Effector memory CD4-positive, alpha-beta T cell (primary cell): ENCODE results near the gene EDC4.

Experiments
- DNase-seq, 3 donors: peaks; one replicate each; pipeline ENCODE4 v3.0.0-alpha.2; 2020
- H3K27ac ChIP-seq: 2 replicates; pipeline ENCODE4 v1.7.0; 2013; ENCODE audit warnings: mild to moderate bottlenecking, low read length, moderate library complexity; ENCODE audit not compliant: insufficient read depth, poor library complexity, severe bottlenecking
- H3K27me3 ChIP-seq: replicated peaks from 2 replicates; pipeline ENCODE4 v1.7.0; 2013; ENCODE audit warnings: mild to moderate bottlenecking, low read length; ENCODE audit not compliant: insufficient read depth, control insufficient read depth, poor library complexity, severe bottlenecking
- H3K36me3 ChIP-seq: 2 replicates; pipeline ENCODE4 v1.7.0; 2013; ENCODE audit warnings: mild to moderate bottlenecking, low read length, moderate library complexity; ENCODE audit not compliant: control insufficient read depth, insufficient read depth
- H3K4me1 ChIP-seq: 2 replicates; pipeline ENCODE4 v1.7.0; 2013; ENCODE audit warnings: low read length, mild to moderate bottlenecking; ENCODE audit not compliant: control insufficient read depth, insufficient read depth, poor library complexity, severe bottlenecking
- H3K4me3 ChIP-seq: 2 replicates; pipeline ENCODE4 v1.7.0; 2013; ENCODE audit warnings: low read length, low read depth, mild to moderate bottlenecking; ENCODE audit not compliant: insufficient read depth, poor library complexity, severe bottlenecking
- H3K9me3 ChIP-seq: 2 replicates; pipeline ENCODE4 v1.7.0; 2013; ENCODE audit warnings: mild to moderate bottlenecking, low read length, moderate library complexity; ENCODE audit not compliant: control insufficient read depth

Gene EDC4

GRCh38 chr16:67917852-67918236 is 45.0 kb downstream of the EDC4 start:
- Histone ChIP-seq H3K36me3 (peaks cover 3% of the 10 kb centered on the region), H3K9me3 (no peaks in the 10 kb centered on the region), H3K4me3 (no peak overlapping the region), H3K27ac (no peak overlapping the region), H3K27me3 (no peaks in the 10 kb centered on the region), H3K4me1 (no peaks in the 10 kb centered on the region)
- no peak for DNase-seq

DNA sequence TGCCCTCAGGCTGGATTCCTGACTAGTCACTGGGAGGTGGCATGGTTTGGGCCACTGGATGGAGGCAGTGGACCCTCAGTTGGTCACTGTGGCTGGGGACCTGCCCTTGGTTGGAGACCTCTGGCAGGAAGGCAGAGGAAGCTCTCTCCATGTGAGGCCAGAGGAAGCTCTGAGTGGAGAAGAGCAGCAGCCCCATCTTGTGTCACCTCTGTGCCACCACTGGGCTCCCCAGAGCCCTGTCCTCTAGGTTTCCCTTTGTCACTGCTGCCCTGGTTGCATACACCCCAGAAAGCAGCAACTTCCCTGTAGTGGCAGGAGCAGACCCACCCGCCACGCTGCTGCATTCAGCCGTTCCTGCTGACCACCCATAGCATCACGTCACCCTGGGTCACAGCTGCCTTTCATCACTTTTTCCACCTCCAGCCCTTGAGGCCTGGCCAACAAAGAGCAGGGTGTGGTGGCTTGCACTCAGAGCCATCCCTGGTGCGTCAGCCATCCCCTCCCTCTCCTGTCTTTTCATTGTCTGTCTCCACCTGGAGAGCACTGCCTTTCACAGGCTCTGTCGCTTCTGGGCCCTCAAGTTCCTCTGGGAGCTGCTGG is 46.9 kb downstream of the EDC4 start:
- Histone ChIP-seq H3K4me3 (no peak overlapping the region), H3K36me3 (peaks cover 3% of the 10 kb centered on the region), H3K27ac (no peak overlapping the region), H3K4me1 (no peaks in the 10 kb centered on the region), H3K27me3 (no peaks in the 10 kb centered on the region), H3K9me3 (no peaks in the 10 kb centered on the region)
- DNase-seq, result no peak

DNA sequence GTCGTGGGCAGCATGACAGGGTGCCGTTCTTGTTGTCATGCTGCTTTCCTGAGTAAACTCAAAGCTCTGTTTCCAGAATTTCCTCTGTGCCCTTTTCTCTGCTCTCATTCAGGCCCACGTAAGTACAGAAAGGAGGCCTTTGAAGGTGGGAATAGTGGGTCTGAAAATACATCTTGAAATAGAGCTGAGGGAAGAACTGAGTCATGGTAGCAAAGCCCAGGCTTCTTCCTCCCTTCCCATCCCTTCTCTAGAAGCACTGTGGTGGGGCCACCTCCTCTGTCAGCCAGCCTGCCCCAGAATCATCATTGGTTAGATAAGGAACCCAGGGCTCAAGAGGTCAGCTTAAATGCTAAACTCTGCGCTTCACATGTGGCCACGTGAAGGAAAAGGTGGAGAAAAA is 49.4 kb downstream of the EDC4 start:
- Histone ChIP-seq H3K4me1 (no peaks in the 10 kb centered on the region), H3K27me3 (no peaks in the 10 kb centered on the region), H3K9me3 (no peaks in the 10 kb centered on the region), H3K27ac (no peak overlapping the region), H3K4me3 (no peak overlapping the region), H3K36me3 (peaks cover 3% of the 10 kb centered on the region)
- DNase-seq, result no peak

GRCh38 chr16:67922740-67923139 is 49.9 kb downstream of the EDC4 start:
- Histone ChIP-seq H3K4me3 (no peak overlapping the region), H3K4me1 (no peaks in the 10 kb centered on the region), H3K9me3 (no peaks in the 10 kb centered on the region), H3K27me3 (no peaks in the 10 kb centered on the region), H3K36me3 (peaks cover 8% of the 10 kb centered on the region), H3K27ac (no peak overlapping the region)
- DNase-seq, result no peak

DNA sequence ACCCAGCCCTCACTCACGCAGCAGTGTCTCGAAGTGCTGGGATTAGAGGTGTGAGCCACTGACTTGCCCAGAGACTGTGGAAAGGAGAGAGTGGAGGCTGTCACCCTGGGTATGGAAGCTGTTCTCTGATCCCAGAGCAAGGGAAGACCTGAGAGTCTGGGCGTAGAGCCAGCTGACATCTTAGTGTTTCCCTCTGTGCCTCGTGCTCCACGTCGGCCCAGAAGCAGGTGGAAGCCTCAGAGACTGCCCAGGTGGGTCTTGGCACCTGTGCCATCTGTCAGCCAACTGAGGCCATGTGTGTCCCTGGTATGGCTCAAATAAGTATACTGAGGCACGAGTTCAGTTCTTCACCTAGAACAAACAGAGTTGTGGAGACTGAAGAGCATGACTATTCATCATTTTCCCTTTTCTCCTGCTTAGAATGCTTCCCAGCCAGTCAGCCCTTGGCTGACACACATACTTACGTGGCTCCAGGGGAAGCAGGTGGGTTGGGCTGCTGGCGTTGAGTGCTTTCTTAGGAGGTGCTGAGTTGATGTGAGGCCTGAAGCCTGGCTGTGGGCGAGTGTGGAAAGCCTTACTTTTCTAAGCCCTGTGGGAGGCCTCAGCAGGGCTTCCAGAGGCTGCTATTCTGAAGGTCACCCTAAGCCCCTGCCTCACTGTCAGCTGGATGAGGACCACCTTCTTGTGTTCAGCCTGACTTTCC is 50.7 kb downstream of the EDC4 start:
- peaks cover 3% of the 10 kb centered on the region for H3K4me1 ChIP-seq
- no peak for DNase-seq
- H3K4me3 ChIP-seq, result no peak overlapping the region
- H3K36me3 ChIP-seq, result peaks cover 13% of the 10 kb centered on the region
- no peak overlapping the region for H3K27ac ChIP-seq
- no peaks in the 10 kb centered on the region for H3K9me3 ChIP-seq
- H3K27me3 ChIP-seq, result no peaks in the 10 kb centered on the region

DNA sequence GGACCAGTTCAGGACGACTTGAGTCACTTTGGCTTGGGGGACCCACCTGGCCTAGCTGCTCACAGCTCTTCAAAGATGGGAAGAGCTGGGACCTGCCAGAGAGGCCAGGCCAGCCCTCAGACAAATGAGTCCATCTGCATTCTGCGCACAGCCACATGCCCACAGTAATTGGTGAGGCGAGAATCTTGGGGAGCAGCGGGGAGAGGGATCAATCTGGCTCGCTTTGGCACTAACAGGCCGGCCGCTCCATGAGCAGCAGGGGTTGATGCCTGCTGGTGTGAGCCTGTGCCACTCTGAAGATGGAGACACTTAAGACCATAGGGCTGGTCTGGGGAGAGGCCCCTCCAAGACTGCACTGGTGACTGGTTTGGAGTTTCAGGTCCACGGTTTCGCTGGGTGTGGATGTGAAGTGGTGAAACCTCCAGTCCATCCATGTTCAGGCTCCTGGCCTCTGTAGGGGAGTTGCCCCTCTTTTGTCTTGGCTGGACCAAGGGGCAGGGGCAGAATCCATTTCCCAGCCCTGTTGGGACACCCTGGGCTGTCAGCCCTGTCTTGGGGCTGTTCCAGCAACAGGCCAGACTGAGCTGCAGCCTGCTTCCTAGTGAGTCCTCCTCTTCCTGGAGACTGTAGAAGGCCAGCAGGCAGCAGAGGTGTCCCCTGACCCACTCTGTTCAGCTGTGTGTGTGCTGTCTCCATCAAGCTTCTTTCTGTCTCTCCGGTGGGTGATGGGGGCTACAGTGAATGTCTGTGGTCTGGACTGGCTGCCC is 51.5 kb downstream of the EDC4 start:
- H3K27ac ChIP-seq, result no peak overlapping the region
- no peaks in the 10 kb centered on the region for H3K9me3 ChIP-seq
- H3K4me3 ChIP-seq, result no peak overlapping the region
- no peaks in the 10 kb centered on the region for H3K27me3 ChIP-seq
- no peak for DNase-seq
- H3K4me1 ChIP-seq, result peaks cover 3% of the 10 kb centered on the region
- peaks cover 13% of the 10 kb centered on the region for H3K36me3 ChIP-seq

DNA sequence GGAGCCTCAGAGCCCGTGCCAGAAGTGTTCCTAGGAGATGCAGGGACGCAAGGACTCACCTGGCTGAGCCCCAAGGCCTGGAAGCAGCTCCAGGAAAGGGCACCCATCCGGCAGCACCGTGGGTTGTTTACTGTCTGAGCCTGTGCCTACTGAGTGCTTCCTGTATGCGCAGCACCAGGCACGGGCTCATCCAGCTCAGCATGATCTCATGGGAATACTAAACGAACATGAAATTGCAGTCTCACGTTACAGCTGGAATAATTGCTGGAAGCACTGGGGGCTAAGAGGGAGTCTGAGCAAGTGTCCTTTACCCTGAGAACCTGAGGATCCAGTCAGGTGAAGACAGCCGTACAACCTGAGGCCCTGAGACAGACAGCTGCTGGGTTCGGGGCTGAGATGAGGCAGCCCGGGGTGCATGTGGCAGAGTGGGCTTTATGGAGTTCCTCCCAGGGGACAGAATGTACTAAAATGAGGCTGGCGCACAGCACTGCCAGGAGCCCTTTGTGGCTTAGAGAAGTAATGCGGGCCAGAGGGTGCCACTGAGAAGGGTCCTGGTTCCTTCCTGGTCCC is 53.4 kb downstream of the EDC4 start:
- H3K36me3 ChIP-seq, result peaks cover 18% of the 10 kb centered on the region
- H3K4me3 ChIP-seq, result no peak overlapping the region
- no peak overlapping the region for H3K27ac ChIP-seq
- no peak for DNase-seq
- peaks cover 3% of the 10 kb centered on the region for H3K4me1 ChIP-seq
- H3K27me3 ChIP-seq, result no peaks in the 10 kb centered on the region
- H3K9me3 ChIP-seq, result no peaks in the 10 kb centered on the region

- Histone ChIP-seq H3K4me3 (no peak overlapping the region), H3K36me3 (peaks cover 27% of the 10 kb centered on the region), H3K9me3 (no peaks in the 10 kb centered on the region), H3K4me1 (peaks cover 3% of the 10 kb centered on the region), H3K27ac (no peak overlapping the region), H3K27me3 (no peaks in the 10 kb centered on the region)
- DNase-seq, result no peak
These were observed 54.5 kb downstream of the EDC4 start for GRCh38 chr16:67927131-67927941.

DNA sequence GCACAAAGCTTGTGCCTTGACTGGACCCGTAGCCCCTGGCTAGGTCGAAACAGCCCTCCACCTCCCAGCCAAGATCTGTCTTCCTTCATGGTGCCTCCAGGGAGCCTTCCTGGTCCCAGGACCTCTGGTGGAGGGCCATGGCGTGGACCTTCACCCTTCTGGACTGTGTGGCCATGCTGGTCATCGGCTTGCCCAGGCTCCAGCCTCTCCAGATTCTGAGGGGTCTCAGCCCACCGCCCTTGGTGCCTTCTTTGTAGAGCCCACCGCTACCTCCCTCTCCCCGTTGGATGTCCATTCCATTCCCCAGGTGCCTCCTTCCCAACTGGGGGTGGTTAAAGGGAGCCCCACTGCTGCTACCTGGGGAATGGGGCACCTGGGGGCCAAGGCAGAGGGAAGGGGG is 55.3 kb downstream of the EDC4 start:
- no peak overlapping the region for H3K27ac ChIP-seq
- H3K9me3 ChIP-seq, result no peaks in the 10 kb centered on the region
- peaks cover 30% of the 10 kb centered on the region for H3K36me3 ChIP-seq
- DNase-seq, result no peak
- H3K27me3 ChIP-seq, result no peaks in the 10 kb centered on the region
- no peak overlapping the region for H3K4me3 ChIP-seq
- peaks cover 3% of the 10 kb centered on the region for H3K4me1 ChIP-seq
